H1 (cell line): ENCODE results near the gene POU6F2. TPM values are rescaled to one million over a fixed set of nuclear protein-coding genes. Genes with fewer than 3 reads are reported as not detected.
"Not testable (repeated sequence)": the region's sequence is repeated elsewhere in the genome, so short reads cannot be mapped to it uniquely, and the experiment has no call there.

Experiments used
- CTCF ChIA-PET: fragments of 300-600 bp; sonication (Branson Sonifier 250); formaldehyde crosslinking; loops from one replicate; lab custom pipeline; 2021; ENCODE audit not compliant: partially characterized antibody; lab: Charles Lee
- POLR2A ChIA-PET: fragments of 300-600 bp; sonication (Branson Sonifier 250); formaldehyde crosslinking; loops from one replicate; lab custom pipeline; 2021; ENCODE audit warnings: inconsistent platforms; ENCODE audit not compliant: partially characterized antibody; lab: Charles Lee
- DNase-seq, 2 experiments: peaks; one replicate each; pipeline versions ENCODE4 v3.0.0 to v3.0.0-alpha.2; 2010 to 2022; ENCODE audit warnings: low spot score in 2 of 2, low read depth in 1 of 2, mixed read lengths in 1 of 2
- FAIRE-seq: peaks from 2 replicates; lab custom pipeline; 2011; peaks lifted over from hg19 to GRCh38; lab: Jason Lieb, UNC
- H2AFZ ChIP-seq: 2 replicates; pipeline ENCODE4 v1.8.1; 2012; ENCODE audit warnings: low read length, inconsistent platforms
- H2AK5ac ChIP-seq: 2 replicates; pipeline ENCODE4 v1.6.1; 2013; ENCODE audit warnings: low read depth, low read length
- H2BK120ac ChIP-seq: replicated peaks from 2 replicates; pipeline ENCODE3; 2013; ENCODE audit warnings: low read depth, low read length, inconsistent platforms
- H2BK12ac ChIP-seq: 2 replicates; pipeline ENCODE4 v1.6.1; 2013; ENCODE audit warnings: low read depth, low read length
- H2BK15ac ChIP-seq: 2 replicates; pipeline ENCODE4 v1.6.1; 2013; ENCODE audit warnings: low read length
- H2BK20ac ChIP-seq: 2 replicates; pipeline ENCODE4 v1.6.1; 2013; ENCODE audit warnings: low read length
- H2BK5ac ChIP-seq: 2 replicates; pipeline ENCODE4 v1.6.1; 2013; ENCODE audit warnings: low read depth, low read length
- H3K14ac ChIP-seq: 2 replicates; pipeline ENCODE4 v1.6.1; 2013; ENCODE audit warnings: inconsistent platforms; ENCODE audit not compliant: insufficient read length
- H3K18ac ChIP-seq: 2 replicates; pipeline ENCODE4 v1.6.1; 2013; ENCODE audit warnings: low read length; ENCODE audit errors: extremely low read depth
- H3K23ac ChIP-seq: 2 replicates; pipeline ENCODE4 v1.6.1; 2013; ENCODE audit warnings: inconsistent platforms; ENCODE audit not compliant: insufficient read length
- H3K23me2 ChIP-seq: 2 replicates; pipeline ENCODE4 v1.6.1; 2013; ENCODE audit warnings: low read depth, low read length
- H3K27ac ChIP-seq: 2 replicates; pipeline ENCODE4 v1.6.1; 2011; ENCODE audit warnings: low read depth, low read length, inconsistent platforms
- H3K27me3 ChIP-seq, 4 experiments: replicated peaks in 1 of 4; 1 replicate in 1 of 4; 2 replicates in 3 of 4; pipeline versions ENCODE4 v1.6.1 to v1.8.1; 2011 to 2013; ENCODE audit warnings: low read length in 3 of 4, mild to moderate bottlenecking in 3 of 4, inconsistent platforms in 2 of 4, mixed read lengths in 2 of 4, moderate library complexity in 1 of 4; ENCODE audit not compliant: control insufficient read depth in 3 of 4, insufficient read depth in 3 of 4; ENCODE audit errors: extremely low read depth in 1 of 4
- H3K36me3 ChIP-seq, 4 experiments: 2 replicates each; pipeline versions ENCODE4 v1.6.1 to v1.8.1; 2011 to 2013; ENCODE audit warnings: mild to moderate bottlenecking in 4 of 4, low read length in 3 of 4, moderate library complexity in 2 of 4, control low read depth in 1 of 4, inconsistent platforms in 1 of 4; ENCODE audit not compliant: insufficient read depth in 4 of 4, control insufficient read depth in 2 of 4
- H3K4ac ChIP-seq: replicated peaks from 2 replicates; pipeline ENCODE3; 2013; ENCODE audit warnings: low read length, low read depth, mixed read lengths, inconsistent platforms; ENCODE audit not compliant: insufficient read length
- H3K4me1 ChIP-seq, 4 experiments: replicated peaks in 1 of 4; 1 replicate in 1 of 4; 2 replicates in 3 of 4; pipeline versions ENCODE4 v1.6.1 to v1.8.1; 2011 to 2013; ENCODE audit warnings: low read length in 3 of 4, inconsistent platforms in 2 of 4, mixed read lengths in 1 of 4; ENCODE audit not compliant: insufficient read depth in 4 of 4, control insufficient read depth in 3 of 4
- H3K4me2 ChIP-seq, 2 experiments: 2 replicates each; pipeline versions ENCODE4 v1.6.1 to v1.8.1; 2011 to 2013; ENCODE audit warnings: low read depth in 2 of 2, low read length in 2 of 2, control low read depth in 1 of 2, inconsistent platforms in 1 of 2, mild to moderate bottlenecking in 1 of 2; ENCODE audit not compliant: insufficient read depth in 1 of 2
- H3K4me3 ChIP-seq, 4 experiments: fragments of 200-600, 300-600 bp in 1 of 4; sonication (generic), shearing (Covaris generic), sonication (Bioruptor Twin) in 1 of 4; 2 replicates each; pipeline versions ENCODE4 v1.5.1 to v1.8.1; 2011 to 2016; ENCODE audit warnings: low read length in 4 of 4, low read depth in 3 of 4, control low read depth in 2 of 4, inconsistent platforms in 2 of 4, mild to moderate bottlenecking in 2 of 4, mixed read lengths in 1 of 4, moderate library complexity in 1 of 4; ENCODE audit not compliant: insufficient read depth in 2 of 4; ENCODE audit errors: extremely low read depth in 1 of 4
- H3K56ac ChIP-seq: replicated peaks from 2 replicates; pipeline ENCODE3; 2013; ENCODE audit warnings: low read depth, mild to moderate bottlenecking, mixed read lengths, low read length, inconsistent platforms; ENCODE audit not compliant: insufficient read length
- H3K79me1 ChIP-seq: 2 replicates; pipeline ENCODE4 v1.6.1; 2013; ENCODE audit warnings: low read depth, low read length, control low read depth
- H3K79me2 ChIP-seq, 2 experiments: 2 replicates each; pipeline versions ENCODE4 v1.6.1 to v1.8.1; 2012 to 2013; ENCODE audit warnings: low read length in 2 of 2, mild to moderate bottlenecking in 2 of 2, inconsistent platforms in 1 of 2; ENCODE audit not compliant: insufficient read depth in 2 of 2, control insufficient read depth in 1 of 2
- H3K9ac ChIP-seq, 4 experiments: replicated peaks in 1 of 4; 1 replicate in 1 of 4; 2 replicates in 3 of 4; pipeline versions ENCODE4 v1.6.1 to v1.8.1; 2011 to 2013; ENCODE audit warnings: low read depth in 3 of 4, low read length in 3 of 4, control low read depth in 2 of 4, mild to moderate bottlenecking in 2 of 4, moderate library complexity in 2 of 4, inconsistent platforms in 1 of 4; ENCODE audit errors: extremely low read depth in 1 of 4
- H3K9me3 ChIP-seq, 2 experiments: 2 replicates each; pipeline versions ENCODE4 v1.6.1 to v1.8.1; 2012 to 2013; ENCODE audit warnings: mild to moderate bottlenecking in 2 of 2, moderate library complexity in 2 of 2, control low read depth in 1 of 2, inconsistent platforms in 1 of 2, low read depth in 1 of 2, low read length in 1 of 2, mixed read lengths in 1 of 2; ENCODE audit not compliant: insufficient read depth in 2 of 2
- H4K20me1 ChIP-seq, 2 experiments: replicated peaks in 1 of 2; 2 replicates each; pipeline versions ENCODE3 to v1.8.1; 2011 to 2013; ENCODE audit warnings: inconsistent platforms in 2 of 2, low read length in 2 of 2, mild to moderate bottlenecking in 1 of 2; ENCODE audit not compliant: insufficient read depth in 2 of 2, control insufficient read depth in 1 of 2
- H4K5ac ChIP-seq: 2 replicates; pipeline ENCODE4 v1.6.1; 2013; ENCODE audit warnings: low read length, low read depth, mixed read lengths, inconsistent platforms; ENCODE audit not compliant: insufficient read length
- H4K8ac ChIP-seq: 2 replicates; pipeline ENCODE4 v1.8.0; 2013; ENCODE audit warnings: mild to moderate bottlenecking, moderate library complexity, low read length, inconsistent platforms; ENCODE audit not compliant: insufficient read depth; ENCODE audit errors: extremely low read depth
- H4K91ac ChIP-seq: replicated peaks from 2 replicates; pipeline ENCODE3; 2013; ENCODE audit warnings: low read length, mixed read lengths, inconsistent platforms; ENCODE audit not compliant: insufficient read length
- CHD1 ChIP-seq: IDR thresholded peaks from 2 replicates; pipeline ENCODE4 v1.6.1; 2012; ENCODE audit warnings: low read depth, low read length, improper control_type of control experiment
- KDM1A ChIP-seq: fragments of 200-600, 300-600 bp; sonication (generic); IDR thresholded peaks from 2 replicates; pipeline ENCODE4 v1.7.1; 2016; ENCODE audit warnings: mild to moderate bottlenecking, low read length, borderline replicate concordance
- WGBS, 2 experiments: shearing (Covaris generic) in 1 of 2; methylation state at CpG; one replicate each; pipeline versions ENCODE4 v1.1.6 to v1.1.7; 2013 to 2015; ENCODE audit warnings: low lambda C conversion rate in 2 of 2, mixed read lengths in 2 of 2, inconsistent platforms in 1 of 2, low coverage in 1 of 2, missing lambda C conversion rate in 1 of 2; ENCODE audit not compliant: insufficient replicate concordance in 2 of 2, insufficient coverage in 1 of 2, insufficient read length in 1 of 2; ENCODE audit errors: extremely low coverage in 1 of 2, missing lambda C conversion rate in 1 of 2; 5-methylcytosine and 5-hydroxymethylcytosine counted together
- polyA plus RNA-seq, 7 experiments: library from polyadenylated mRNA; depleted of rRNA in 3 of 7; stranded (reverse) in 5 of 7; unstranded in 2 of 7; fragments of >200 nt in 5 of 7; fragments of 200-250 nt in 2 of 7; gene quantifications; 1 replicate in 5 of 7; 2 replicates in 1 of 7; 4 replicates in 1 of 7; pipeline versions ENCODE4 v1.2.1 to v1.2.3, GENCODE V29; 2011 to 2013; ENCODE audit warnings: missing spikeins in 2 of 7, mixed read lengths in 2 of 7
- total RNA-seq: library from RNA; stranded (reverse); fragmentation: NEBNext Ultra II Directional; extraction: Animal tissue kit (Norgen Biotek cat#: 25700); gene quantifications from 2 replicates; pipeline ENCODE4 v1.2.1, GENCODE V29; 2021

Gene POU6F2
- total and polyA plus RNA-seq, 2 of the 8 experiments (the other 6 are each of a cell fraction or from before 2014, with no cell fraction given) = 1.1 to 2.0 TPM

DNA sequence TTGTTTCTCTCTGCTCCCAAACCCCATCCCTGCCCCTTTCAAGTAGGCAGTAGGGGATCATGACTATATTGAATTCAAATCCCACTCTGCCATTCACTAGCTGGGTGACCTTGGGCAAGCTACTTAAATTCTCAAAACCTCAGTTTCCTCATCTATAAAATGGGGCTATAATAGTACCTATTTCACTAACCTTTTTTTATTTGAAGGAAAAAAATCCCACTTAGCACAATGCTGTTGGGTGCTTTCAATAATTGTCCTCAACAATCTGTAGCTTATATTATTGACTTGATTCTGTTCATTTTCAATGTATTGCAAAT, 398.1 kb downstream of the POU6F2 start:
- Histone ChIP-seq H2BK12ac (no peak overlapping the region), H2BK20ac (no peak overlapping the region), H3K23me2 (no peaks in the 10 kb centered on the region), H3K23ac (no peak overlapping the region), H2BK15ac (no peak overlapping the region), H4K5ac (no peak overlapping the region), H3K79me2 (no peaks in the 10 kb centered on the region), H2AFZ (no peak overlapping the region), H3K4ac (no peak overlapping the region), H2BK5ac (no peak overlapping the region), H3K14ac (no peak overlapping the region), H2BK120ac (no peak overlapping the region), H3K79me1 (no peaks in the 10 kb centered on the region), H3K27me3 (no peaks in the 10 kb centered on the region), H2AK5ac (no peak overlapping the region), H3K56ac (no peak overlapping the region), H4K20me1 (no peaks in the 10 kb centered on the region), H3K9me3 (peaks cover 0 to 2% of the 10 kb centered on the region in 2 experiments; a peak in 1 of 4 replicates), H4K91ac (no peak overlapping the region), H4K8ac (no peak overlapping the region), H3K18ac (no peak overlapping the region), H3K4me3 (no peak overlapping the region), H3K4me2 (no peak overlapping the region), H3K36me3 (no peaks in the 10 kb centered on the region), H3K4me1 (peaks cover 0 to 8% (median 3%) of the 10 kb centered on the region in 4 experiments; a peak in 4 of 7 replicates), H3K9ac (no peak overlapping the region; a peak in 1 of 7 replicates), H3K27ac (no peak overlapping the region)
- ChIA-PET CTCF (interaction anchor here (0.6 to 2.0 kb wide), 4 partner anchors 9 to 814 kb away, joined by 3 to 9 read pairs (median 4); no protein-coding TSS in a partner anchor), POLR2A (no interaction called here)
- TF ChIP-seq KDM1A (peak; percentile 77), CHD1 (no peak)
- DNase-seq (no peak), FAIRE-seq (no peak)

DNA sequence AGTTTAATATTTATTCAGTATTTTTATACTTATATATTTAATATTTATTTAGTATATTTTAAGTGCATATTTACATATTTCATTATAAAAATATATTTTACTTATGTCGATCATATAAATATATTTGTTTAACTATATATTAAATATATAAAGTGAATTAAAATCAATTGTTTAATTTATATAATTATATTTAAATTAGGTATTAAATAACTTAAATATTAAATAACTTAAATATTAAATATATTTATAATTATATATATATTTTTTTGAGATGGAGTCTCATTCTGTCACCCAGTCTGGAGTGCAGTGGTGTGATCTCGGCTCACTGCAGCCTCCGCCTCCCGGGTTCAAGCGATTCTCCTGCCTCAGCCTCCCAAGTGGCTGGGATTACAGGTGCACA, 399.2 kb downstream of the POU6F2 start:
- H3K4me2 ChIP-seq, POLR2A ChIA-PET, H2AFZ ChIP-seq, H2BK15ac ChIP-seq, H4K91ac ChIP-seq, H3K4ac ChIP-seq, H4K8ac ChIP-seq, H4K20me1 ChIP-seq, H3K27ac ChIP-seq, H2BK12ac ChIP-seq, H2BK5ac ChIP-seq, H3K9ac ChIP-seq, H2BK120ac ChIP-seq, DNase-seq, FAIRE-seq, H3K27me3 ChIP-seq, H3K79me1 ChIP-seq, H3K14ac ChIP-seq, H3K36me3 ChIP-seq, H3K4me1 ChIP-seq, H3K56ac ChIP-seq, H3K23ac ChIP-seq, H3K23me2 ChIP-seq, H2AK5ac ChIP-seq, H3K18ac ChIP-seq, H4K5ac ChIP-seq, H3K4me3 ChIP-seq, H3K79me2 ChIP-seq, H3K9me3 ChIP-seq, H2BK20ac ChIP-seq: not testable (repeated sequence)
- CTCF ChIA-PET = interaction anchor here (2.0 kb wide), 1 partner anchor 9 kb away, joined by 9 read pairs; no protein-coding TSS in a partner anchor
- 96% methylated on average over 5 of the region's 5 CpGs; no CpG with 5 or more reads in 1 of the 2 experiments for WGBS, 2 experiments
